GM21576 (cell line): ENCODE measurements around the gene ISLR.

Experiments
- ATAC-seq: cut with Tn5 transposase; IDR thresholded peaks from one replicate; pipeline ENCODE4 v1.9.1; 2021; ENCODE audit warnings: mild to moderate bottlenecking, moderate library complexity; ENCODE audit not compliant: unreplicated experiment

The ISLR gene, protein sequence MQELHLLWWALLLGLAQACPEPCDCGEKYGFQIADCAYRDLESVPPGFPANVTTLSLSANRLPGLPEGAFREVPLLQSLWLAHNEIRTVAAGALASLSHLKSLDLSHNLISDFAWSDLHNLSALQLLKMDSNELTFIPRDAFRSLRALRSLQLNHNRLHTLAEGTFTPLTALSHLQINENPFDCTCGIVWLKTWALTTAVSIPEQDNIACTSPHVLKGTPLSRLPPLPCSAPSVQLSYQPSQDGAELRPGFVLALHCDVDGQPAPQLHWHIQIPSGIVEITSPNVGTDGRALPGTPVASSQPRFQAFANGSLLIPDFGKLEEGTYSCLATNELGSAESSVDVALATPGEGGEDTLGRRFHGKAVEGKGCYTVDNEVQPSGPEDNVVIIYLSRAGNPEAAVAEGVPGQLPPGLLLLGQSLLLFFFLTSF

DNA sequence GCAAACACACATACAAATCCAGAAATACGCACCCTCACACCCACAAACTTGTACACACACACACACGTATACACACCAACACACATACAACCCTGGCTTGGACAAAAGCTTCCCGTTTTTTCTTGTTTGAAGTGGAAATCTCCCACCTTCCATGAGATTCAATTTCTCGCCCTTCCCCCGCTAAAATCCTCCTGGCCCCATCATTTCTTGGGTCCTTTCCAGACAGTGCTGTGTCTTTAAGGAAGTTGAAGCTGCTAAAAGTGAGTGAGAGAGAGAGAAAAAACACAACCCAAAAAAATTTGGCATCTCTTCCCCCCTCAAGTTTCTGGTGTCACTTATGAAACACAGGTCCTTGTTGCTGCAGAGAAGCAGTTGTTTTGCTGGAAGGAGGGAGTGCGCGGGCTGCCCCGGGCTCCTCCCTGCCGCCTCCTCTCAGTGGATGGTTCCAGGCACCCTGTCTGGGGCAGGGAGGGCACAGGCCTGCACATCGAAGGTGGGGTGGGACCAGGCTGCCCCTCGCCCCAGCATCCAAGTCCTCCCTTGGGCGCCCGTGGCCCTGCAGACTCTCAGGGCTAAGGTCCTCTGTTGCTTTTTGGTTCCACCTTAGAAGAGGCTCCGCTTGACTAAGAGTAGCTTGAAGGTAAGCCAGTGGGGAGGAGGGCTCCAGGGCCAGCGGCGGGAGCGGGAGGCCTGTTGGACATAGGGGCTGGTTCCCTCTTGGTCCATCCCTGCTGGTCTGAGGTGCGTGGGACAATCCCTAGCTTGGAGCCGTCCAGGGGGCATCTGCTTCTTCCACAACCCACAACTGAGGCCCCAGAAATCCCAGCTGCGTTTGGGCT is at the start of gene ISLR:
Gene ISLR, plus strand, starts transcription at position 331 of the 839 bp plus-strand sequence. CDS start 1,149 bp downstream, outside the sequence.
- ATAC-seq, result no peak

DNA sequence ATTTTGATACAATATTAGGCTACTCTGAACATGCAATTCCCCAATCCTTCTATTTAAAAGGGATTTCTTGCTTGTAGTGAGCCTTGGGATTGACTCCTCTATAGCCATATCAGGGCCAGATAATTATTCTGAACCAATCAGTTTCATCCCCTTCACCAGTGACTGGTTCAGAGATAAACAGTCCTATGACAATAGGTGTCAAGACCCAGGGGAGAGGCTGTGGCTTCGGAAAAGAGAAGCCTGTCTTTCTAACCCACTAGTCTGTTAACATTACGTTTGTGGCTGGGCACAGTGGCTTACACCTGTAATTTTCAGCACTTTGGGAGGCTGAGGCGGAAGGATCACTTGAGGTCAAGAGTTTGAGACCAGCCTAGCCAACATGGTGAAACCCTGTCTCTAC is 49.3 kb upstream of the ISLR start:
- ATAC-seq, result no peak

DNA sequence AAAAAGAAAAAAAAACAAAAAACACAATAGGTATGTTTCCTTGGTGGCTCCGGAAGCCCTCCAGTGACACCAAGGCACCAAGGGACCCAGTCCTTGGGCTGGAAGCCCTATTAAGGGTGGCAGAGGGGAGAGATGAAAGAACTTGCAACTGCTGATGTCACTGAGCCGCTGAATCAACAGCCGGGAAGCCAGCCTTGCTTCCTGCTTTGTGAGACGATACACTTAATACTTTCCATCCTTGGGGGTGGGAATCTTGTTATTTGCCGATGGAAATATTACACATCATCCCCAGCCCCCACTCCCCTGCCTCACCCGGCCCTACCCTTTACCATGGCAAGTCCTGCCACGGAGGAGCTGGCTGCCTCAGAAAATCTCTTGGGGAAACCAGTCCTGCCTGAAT is 48.8 kb upstream of the ISLR start:
- ATAC-seq, result no peak

DNA sequence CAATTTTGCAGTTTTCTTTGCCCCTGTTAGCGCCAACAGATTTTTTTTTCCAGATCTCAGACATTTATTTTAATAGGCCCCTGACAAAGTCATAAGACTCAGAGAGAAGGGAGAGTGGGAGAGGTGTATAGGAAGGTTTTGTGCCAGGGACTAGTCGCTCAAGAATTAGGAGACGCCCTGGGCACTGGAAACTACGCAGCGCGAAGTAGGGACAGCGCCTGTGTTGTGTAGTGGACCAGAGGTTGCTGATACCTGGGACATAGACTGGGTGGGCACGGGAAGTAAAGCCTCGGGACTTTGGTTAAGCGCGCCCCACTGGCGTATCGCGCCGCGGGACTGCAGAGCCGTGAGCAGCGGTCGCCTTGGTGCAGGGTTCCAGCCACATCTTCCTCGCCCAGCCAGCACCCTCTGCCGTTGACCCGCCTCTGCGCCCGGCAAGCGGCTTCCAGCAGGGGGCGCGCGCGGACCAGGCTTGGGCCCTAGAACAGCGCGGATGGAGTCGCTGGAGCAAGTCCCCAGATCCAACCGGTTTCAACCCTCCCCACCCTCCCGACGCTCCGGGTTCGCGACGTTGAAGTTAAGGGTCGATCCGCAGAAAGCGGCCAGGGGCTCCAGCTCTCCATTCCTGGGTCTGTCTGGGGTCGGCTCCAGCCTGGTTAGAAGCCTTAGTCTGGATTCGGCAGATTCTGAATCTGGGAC is 46.1 kb upstream of the ISLR start:
- peak; percentile 49 for ATAC-seq

DNA sequence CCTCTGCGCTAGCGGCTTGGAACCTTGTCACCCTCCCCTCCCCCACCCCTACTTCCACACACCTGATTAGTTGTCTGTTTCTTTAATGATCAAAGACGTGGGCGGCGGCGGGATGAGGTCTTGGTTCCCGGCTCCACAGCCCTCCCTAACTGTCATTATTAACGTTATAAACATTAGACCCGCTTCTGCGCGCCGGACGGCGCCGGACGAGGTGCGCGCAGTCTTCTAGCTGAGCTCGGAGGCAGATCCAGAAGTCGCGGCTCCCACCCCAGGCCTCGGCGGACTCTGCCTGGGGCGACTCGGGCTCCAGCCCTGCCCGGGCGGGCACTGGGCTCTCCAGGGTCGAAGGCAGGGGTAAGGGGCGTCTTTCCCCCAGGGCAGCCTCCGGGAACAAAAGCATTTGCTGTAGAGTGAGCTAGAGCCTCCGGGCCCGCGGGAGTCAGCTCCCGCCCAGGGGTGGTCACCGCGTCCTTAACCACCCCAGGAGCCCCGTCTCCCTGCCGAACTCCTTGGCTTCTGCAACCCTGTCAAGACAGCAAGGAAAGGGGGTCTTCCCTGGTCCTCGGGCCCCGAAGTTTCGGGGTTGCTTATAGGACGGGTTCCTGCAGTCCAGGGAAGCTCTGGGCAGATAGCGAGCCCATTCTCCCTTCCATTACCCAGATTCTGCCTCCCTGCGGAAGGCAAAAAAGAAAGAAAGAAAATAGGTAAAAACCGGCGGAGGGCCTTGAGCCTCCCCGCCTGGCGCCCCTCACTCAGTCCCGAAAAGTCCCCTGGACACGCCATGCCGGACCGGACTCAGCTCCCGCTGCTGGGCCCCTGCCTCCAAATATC is 45.3 kb upstream of the ISLR start:
- no peak for ATAC-seq

DNA sequence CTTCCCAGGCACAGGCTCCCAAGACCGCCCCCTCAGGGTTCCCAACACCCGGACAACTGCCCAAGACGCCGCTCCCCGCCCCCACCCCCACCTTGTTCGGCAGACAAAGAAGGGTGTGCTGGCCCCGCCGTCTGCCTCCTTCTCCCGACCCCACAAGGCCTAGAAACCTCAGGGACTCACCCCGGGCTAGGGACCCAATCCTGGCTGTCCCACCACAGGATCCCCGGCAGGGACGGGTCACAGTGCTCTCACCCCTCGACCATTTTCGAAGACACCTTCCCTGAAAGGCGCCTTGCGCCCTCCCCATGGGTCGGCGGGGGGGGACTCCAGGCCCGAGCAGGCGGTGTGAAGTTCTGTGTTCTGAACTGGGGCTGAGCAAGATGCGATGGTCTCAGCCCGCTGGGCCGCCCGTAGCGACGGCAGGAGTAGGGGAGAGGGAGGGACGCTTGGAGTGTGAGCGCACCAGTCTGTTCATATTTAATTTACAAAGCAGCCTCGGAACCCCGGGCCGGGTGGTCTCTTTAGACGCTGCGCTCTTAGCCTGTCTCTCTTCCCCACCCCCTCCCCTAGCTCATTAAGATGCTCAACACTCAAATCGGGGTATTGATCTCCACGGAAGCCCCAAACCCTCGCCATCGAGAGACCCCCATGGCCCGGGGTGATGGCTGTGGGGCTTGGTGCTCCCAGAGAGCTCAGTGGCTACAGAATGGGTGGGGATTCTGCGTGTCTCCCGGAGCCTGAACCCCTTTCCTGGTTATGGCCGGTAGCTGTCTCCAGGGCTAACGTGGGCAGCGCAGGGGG is 44.5 kb upstream of the ISLR start:
- ATAC-seq, result no peak

DNA sequence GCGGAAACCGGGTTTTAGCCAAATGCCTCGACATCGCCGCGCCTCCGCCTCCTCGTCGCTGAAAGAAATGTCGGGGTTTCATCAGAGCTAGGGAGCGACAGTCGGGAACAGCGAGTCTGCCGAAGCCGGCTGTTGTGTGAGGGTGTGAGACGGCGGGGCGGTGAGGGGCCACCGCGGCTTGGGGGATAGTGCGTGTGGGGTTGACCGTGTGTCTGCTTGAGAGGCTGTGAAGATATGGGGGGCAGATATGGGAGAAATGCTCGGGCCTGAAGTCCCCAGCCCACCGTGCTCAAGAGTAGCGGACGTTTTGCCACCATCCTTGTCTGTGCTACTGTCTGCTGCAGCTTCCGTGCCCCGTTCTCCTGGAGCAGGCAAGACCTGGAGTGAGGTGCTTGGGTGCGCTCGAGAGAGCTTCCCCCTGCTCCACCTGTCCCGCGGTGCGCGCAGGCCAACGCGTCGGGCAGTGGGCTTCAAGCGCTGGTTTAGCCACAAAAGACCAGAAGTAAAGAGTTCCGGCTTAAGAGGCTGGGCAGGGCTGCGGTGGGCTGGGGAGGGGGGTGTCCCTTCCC is 43.8 kb upstream of the ISLR start:
- no peak for ATAC-seq

DNA sequence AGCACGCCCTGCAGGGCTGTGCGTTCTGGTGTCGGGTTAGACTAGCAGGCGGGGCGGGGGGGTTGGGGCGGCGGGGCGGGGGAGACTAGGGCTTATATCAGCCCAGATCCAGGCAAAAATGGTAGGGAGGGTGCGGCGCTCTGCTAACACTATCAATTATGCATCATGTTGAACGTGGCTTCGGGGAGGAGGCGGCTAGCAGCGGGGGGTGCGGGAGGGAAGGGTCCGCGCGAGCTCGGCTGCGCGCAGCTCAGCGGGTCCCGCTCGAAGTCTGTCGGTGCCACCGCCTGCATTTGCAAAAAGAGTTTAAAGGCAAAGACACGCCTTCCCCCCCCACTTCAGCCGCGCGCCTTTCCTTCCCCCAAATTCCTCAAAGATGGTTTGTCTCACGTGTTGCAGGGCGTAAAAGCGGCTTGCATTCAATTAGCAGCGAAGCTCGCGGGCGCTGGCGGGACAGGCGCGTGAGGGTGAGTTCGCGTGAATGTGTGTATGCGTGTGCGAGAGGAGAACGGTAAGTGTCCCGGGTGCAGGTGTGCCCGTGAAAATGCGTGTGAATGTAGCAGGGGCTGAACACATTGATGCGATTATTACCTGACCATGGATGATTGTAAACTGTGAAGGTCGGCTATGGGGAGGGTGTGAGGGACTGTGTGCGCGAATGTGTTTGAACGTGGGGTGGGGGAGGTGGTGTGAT is 43.2 kb upstream of the ISLR start, which contains the start of gene ISLR2:
Gene ISLR2, plus strand, starts transcription at position 432 of the 694 bp plus-strand sequence. CDS start 2,169 bp downstream, outside the sequence.
- ATAC-seq, result no peak

DNA sequence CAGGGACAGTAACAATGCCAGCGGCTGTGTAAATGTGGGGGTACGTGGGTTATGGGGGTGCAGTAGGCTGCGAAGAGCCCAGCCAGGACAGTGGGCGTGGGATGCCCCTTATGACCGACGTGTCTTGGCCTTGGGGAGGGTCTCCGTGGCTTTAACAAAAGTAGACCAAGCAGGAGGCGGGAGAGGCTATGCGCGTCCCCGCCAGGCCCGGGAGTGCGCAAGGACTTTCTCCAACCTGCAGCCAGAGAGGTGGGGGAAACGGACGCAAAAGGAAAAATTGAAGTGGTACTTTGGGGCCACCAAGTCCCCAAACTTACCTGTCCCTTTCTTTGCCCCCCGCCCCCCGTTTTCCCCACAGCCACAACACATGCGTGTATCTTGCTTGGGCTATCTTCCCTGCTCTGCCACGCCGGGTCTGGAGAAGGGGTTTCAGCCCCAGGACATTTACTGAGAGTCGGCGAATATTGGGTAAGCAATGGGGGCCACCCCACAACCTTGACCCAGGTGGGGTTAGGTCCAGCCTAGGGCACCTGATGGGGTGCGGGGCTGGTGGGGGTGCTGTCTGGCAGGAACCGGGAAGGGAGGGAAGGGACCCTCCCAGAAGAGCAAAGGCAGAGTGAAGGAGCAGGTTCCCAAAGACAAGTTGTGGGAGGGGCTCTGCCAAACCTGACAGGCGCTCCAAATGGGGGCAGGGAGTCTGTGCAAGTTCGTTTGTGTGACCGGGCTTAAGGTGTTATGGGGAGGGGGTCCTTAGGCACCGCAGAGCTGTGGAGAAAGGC is 42.5 kb upstream of the ISLR start:
- ATAC-seq, result no peak

DNA sequence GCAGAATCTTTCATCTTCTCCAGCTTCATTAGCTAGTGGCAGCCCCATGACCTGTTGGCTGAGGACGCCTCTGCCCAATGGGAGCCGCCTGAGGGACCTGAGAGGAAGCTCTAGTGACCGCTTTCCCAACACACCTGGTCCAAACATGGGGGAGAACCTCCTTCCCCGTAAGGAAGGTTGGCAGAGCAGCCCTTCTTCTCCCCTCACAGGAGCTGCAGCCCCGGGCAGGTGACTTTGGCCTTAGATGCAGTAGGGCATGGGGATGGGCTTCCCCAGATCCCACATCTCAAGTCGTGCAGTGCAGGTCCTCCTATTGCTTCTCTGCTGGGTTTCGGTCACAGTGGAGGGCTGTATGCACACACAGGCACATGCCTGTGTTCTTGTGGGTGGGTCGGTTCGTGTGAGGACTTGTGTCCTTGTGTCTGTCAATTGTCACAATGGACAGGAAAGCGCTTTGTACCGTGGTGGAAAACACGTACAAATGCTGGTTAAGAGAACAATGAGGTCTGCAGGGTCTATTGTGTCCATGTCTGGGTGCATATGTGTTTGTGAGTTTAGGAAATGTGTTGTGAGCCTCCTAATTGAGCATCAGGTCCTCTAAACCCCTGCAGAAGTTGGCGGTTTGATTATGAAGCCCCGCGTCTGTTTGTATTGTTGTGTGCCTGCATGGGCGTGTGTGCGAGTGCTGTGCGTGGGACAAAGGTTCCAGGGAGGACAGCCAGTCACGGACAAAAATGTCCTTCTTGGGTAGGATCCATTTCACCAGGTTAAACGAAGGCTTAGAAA is 41.7 kb upstream of the ISLR start:
- no peak for ATAC-seq

DNA sequence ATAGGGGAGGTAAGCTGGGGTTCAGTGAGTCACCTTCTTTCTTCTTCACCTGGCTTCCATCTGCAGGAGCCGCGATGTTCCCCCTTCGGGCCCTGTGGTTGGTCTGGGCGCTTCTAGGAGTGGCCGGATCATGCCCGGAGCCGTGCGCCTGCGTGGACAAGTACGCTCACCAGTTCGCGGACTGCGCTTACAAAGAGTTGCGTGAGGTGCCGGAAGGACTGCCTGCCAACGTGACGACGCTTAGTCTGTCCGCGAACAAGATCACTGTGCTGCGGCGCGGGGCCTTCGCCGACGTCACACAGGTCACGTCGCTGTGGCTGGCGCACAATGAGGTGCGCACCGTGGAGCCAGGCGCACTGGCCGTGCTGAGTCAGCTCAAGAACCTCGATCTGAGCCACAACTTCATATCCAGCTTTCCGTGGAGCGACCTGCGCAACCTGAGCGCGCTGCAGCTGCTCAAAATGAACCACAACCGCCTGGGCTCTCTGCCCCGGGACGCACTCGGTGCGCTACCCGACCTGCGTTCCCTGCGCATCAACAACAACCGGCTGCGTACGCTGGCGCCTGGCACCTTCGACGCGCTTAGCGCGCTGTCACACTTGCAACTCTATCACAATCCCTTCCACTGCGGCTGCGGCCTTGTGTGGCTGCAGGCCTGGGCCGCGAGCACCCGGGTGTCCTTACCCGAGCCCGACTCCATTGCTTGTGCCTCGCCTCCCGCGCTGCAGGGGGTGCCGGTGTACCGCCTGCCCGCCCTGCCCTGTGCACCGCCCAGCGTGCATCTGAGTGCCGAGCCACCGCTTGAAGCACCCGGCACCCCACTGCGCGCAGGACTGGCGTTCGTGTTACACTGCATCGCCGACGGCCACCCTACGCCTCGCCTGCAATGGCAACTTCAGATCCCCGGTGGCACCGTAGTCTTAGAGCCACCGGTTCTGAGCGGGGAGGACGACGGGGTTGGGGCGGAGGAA is 40.5 kb upstream of the ISLR start:
- no peak for ATAC-seq

DNA sequence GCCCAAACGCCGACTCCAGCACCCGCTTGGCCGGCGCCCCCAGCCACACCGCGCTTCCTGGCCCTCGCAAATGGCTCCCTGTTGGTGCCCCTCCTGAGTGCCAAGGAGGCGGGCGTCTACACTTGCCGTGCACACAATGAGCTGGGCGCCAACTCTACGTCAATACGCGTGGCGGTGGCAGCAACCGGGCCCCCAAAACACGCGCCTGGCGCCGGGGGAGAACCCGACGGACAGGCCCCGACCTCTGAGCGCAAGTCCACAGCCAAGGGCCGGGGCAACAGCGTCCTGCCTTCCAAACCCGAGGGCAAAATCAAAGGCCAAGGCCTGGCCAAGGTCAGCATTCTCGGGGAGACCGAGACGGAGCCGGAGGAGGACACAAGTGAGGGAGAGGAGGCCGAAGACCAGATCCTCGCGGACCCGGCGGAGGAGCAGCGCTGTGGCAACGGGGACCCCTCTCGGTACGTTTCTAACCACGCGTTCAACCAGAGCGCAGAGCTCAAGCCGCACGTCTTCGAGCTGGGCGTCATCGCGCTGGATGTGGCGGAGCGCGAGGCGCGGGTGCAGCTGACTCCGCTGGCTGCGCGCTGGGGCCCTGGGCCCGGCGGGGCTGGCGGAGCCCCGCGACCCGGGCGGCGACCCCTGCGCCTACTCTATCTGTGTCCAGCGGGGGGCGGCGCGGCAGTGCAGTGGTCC is 39.7 kb upstream of the ISLR start:
- ATAC-seq, result no peak

DNA sequence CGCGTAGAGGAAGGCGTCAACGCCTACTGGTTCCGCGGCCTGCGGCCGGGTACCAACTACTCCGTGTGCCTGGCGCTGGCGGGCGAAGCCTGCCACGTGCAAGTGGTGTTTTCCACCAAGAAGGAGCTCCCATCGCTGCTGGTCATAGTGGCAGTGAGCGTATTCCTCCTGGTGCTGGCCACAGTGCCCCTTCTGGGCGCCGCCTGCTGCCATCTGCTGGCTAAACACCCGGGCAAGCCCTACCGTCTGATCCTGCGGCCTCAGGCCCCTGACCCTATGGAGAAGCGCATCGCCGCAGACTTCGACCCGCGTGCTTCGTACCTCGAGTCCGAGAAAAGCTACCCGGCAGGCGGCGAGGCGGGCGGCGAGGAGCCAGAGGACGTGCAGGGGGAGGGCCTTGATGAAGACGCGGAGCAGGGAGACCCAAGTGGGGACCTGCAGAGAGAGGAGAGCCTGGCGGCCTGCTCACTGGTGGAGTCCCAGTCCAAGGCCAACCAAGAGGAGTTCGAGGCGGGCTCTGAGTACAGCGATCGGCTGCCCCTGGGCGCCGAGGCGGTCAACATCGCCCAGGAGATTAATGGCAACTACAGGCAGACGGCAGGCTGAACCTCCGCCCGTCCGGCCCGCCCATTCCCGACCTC is 39.0 kb upstream of the ISLR start:
- no peak for ATAC-seq

DNA sequence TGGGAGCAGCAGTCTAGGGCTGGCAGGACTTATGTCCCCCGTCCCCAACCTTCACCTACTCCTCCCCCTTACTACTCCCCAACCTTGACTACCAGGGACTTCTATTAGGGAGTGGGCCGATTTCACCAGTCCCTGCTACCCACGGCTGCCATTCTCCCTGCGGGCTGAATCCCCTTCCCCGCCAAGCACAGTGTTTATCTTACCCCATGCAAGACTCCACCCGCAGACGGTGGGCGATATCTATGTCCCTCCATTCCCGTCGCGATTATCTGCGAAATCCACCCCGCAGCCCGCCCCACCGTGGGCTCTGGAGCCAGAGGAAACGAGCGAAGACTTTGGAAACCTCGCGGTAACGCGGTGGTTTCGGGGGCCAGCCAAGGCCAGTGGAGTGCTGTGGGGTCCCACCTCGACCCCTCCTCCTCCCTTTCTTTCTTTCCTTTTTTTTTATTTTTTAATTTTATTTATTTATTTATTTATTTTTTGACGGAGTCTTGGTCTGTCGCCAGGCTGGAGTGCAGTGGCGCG is 38.4 kb upstream of the ISLR start:
- ATAC-seq, result no peak

DNA sequence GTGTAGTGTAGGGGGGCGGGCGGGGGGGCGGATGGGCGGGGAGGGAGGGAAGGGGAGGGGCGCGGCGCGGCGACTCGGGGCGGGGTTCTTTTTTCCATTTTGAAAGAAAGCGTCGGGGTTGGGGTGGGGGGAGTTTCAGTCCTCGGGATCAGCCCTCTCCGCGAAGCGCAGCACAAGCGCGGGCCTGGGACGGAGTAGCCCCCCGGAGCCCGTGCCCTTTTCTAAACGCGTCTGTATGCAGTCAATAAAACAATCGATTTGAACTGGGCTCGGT is 37.0 kb upstream of the ISLR start:
- ATAC-seq, result no peak
